HepG2 (cell line): ENCODE measurements around the gene CFAP73. TPM values are rescaled to one million over a fixed set of nuclear protein-coding genes. Genes with fewer than 3 reads are reported as not detected.

ENCODE experiments used
- NONO ChIP-seq, 2 experiments: fragments of 450-650 bp in 1 of 2; sonication (generic) in 1 of 2; formaldehyde crosslinking in 1 of 2; IDR thresholded peaks in 1 of 2; conservative IDR thresholded peaks in 1 of 2; 2 replicates each; pipeline versions ENCODE4 v1.6.1 to v1.8.0; 2017 to 2022; ENCODE audit warnings: mild to moderate bottlenecking in 1 of 2, missing genetic modification reagents in 1 of 2, moderate library complexity in 1 of 2
- ZNF614 ChIP-seq: IDR thresholded peaks from 2 replicates; pipeline ENCODE4 v1.6.1; 2018; ENCODE audit warnings: missing biosample characterization, missing genetic modification reagents, inconsistent platforms, borderline replicate concordance
- ZNF687 ChIP-seq: sonication (generic); formaldehyde crosslinking; IDR thresholded peaks from 2 replicates; pipeline ENCODE4 v1.5.1; 2020; ENCODE audit warnings: mild to moderate bottlenecking, missing genetic modification reagents, moderate library complexity
- ZNF83 ChIP-seq: sonication (generic); formaldehyde crosslinking; IDR thresholded peaks from 2 replicates; pipeline ENCODE4 v1.4.0; 2020; ENCODE audit warnings: missing genetic modification reagents, mild to moderate bottlenecking, borderline replicate concordance
- polyA plus RNA-seq, 8 experiments: library from polyadenylated mRNA; depleted of rRNA in 3 of 8; stranded (reverse) in 7 of 8; unstranded in 1 of 8; fragments of >200 nt; fragmentation: Illumina TruSeq in 4 of 8; extraction: Trizol in 4 of 8; gene quantifications; 2 replicates each; pipeline versions ENCODE4 v1.2.1 to v1.2.3, GENCODE V29; 2011 to 2016; ENCODE audit warnings: low read depth in 4 of 8, missing spikeins in 1 of 8, mixed read lengths in 1 of 8; ENCODE audit not compliant: insufficient read depth in 1 of 8
- total RNA-seq, 5 experiments: library from RNA; depleted of rRNA; stranded (reverse); fragments of >200 nt; fragmentation: Illumina TruSeq; extraction: Trizol; gene quantifications; 2 replicates each; pipeline ENCODE4 v1.2.3, GENCODE V29; 2016; ENCODE audit warnings: low read depth in 1 of 5
- TF ChIP-seq, protein P1 (sequence below): sonication (generic); formaldehyde crosslinking; IDR thresholded peaks from 2 replicates; pipeline ENCODE4 v1.4.0; 2020; ENCODE audit warnings: missing genetic modification reagents

Gene CFAP73
- total and polyA plus RNA-seq, 2 of the 13 experiments (the other 11 are each of a cell fraction or from before 2014, with no cell fraction given), result not detected

DNA sequence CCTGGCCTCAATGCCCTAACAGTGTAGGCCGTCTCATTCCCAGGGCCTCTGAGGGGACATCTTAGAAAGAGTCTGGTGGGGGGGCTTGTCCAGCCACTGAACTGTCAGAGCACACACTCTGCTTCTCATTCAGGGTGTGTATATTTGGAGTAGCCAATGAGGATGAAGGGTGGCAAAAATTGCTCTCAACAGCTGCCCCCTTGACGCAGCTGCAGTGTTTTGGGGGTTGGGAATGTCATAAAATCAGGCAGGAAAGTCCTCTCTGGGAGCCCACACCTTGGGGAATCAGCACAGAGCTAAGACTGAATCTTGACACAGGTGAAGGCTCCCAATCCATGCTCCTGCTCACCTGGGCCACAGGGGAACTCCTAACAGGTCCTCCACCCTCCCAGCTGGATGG, 15.5 kb upstream of the CFAP73 start (continued):
- no peak for TF ChIP-seq ZNF687 (CRISPR knock-in tag)
- TF ChIP-seq ZNF83 (CRISPR knock-in tag), result no peak
- TF ChIP-seq, protein P1, sequence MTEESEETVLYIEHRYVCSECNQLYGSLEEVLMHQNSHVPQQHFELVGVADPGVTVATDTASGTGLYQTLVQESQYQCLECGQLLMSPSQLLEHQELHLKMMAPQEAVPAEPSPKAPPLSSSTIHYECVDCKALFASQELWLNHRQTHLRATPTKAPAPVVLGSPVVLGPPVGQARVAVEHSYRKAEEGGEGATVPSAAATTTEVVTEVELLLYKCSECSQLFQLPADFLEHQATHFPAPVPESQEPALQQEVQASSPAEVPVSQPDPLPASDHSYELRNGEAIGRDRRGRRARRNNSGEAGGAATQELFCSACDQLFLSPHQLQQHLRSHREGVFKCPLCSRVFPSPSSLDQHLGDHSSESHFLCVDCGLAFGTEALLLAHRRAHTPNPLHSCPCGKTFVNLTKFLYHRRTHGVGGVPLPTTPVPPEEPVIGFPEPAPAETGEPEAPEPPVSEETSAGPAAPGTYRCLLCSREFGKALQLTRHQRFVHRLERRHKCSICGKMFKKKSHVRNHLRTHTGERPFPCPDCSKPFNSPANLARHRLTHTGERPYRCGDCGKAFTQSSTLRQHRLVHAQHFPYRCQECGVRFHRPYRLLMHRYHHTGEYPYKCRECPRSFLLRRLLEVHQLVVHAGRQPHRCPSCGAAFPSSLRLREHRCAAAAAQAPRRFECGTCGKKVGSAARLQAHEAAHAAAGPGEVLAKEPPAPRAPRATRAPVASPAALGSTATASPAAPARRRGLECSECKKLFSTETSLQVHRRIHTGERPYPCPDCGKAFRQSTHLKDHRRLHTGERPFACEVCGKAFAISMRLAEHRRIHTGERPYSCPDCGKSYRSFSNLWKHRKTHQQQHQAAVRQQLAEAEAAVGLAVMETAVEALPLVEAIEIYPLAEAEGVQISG (CRISPR knock-in tag), result no peak
- TF ChIP-seq ZNF614 (CRISPR knock-in tag), result no peak
- no peak for TF ChIP-seq NONO (IDR thresholded peaks at IDR 0.05)
- TF ChIP-seq NONO (CRISPR knock-in tag; conservative IDR thresholded peaks at IDR 0.05), result no peak
- TF ChIP-seq, all 625 proteins: peak for 0
